ENCODE results near the gene ANKRD9.

The ANKRD9 gene

DNA sequence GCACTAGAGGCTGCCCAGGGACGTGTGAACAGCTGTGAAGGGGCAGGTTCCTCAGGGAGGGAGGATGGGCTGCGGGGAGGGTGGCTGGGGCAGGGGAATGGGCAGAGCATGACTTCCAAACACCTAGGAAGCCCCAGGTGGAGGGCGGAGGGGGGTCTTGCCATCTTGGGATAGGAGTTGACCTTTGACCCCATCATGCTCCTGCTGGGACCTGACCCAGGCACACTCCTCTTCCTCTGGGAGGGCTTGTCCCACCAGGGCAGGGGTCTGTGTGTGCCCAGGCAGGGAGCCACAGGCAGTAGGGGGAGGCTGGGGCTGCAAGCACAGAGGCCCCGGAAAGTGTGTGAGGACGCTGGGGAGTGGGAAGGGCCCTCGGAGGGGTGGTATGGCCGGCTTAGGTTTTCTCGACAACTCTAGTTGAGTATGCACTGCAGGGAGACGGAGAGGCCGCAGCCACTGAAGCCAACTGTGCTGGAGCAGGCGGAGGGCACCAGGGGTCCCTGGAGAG is 3.3 kb upstream of the ANKRD9 start:
- no peak for DNase-seq

DNA sequence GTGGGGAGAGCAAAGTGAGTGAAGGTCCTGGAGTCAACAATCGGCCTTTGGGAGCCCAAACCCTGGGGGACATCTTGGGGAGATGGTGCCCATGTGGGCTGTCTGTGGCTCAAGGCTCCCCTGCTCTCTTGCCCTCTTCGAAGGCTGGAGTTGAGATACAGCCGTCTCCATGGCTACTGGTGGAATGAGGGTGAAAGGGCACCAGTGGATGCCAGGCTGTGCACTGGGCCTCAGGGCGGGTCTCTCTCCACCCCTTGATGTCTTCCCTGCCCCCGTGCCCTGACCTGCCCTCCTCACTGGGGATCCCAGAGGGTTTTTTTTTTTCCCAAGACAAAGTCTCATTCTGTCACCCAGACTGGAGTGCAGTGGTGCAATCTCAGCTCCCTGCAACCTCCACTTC is 2.0 kb upstream of the ANKRD9 start:
- no peak for DNase-seq

DNA sequence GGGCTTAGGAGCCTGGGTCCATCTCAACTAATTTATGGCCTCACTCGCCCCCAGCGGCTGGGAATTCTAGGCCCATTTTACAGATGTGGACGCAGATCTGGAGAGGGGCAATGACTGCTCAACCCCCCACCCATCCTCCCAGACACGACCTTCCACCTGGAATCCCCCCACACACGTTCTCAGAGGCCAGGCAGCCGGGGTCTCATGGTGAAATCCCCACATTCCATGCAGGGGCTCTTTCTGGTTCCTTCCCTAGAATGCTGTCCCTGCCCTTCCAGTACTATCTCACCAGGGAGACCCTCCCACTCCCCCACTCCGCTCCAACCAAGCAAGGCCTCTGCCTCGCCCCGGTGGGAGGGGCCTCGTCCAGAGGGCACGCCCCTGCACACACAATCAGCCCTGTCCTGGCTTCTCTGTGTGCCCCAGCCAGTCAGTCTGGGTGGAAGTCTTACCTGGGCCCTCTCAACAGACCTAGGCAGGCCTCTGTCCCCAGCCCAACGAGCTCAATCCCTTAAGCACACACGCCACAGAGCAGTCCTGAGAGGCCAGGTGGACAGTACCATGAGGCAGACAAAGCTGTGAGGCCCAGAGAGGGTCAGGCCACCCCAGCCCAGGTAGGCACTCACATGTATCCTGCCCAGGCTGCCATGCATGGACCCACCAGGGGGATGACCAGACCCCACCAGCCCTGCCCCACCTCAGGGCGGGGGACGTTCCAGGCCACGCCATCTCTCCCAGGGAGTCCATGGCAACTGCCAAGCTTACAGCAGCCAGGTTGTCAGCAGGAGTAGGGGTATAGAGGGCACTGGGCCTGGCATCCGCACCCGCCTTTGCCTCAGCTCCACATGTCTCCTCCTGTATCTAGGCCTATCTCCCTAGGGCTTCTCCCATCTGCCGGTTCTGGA is 1.3 kb upstream of the ANKRD9 start:
- DNase-seq: peak; percentile 11

DNA sequence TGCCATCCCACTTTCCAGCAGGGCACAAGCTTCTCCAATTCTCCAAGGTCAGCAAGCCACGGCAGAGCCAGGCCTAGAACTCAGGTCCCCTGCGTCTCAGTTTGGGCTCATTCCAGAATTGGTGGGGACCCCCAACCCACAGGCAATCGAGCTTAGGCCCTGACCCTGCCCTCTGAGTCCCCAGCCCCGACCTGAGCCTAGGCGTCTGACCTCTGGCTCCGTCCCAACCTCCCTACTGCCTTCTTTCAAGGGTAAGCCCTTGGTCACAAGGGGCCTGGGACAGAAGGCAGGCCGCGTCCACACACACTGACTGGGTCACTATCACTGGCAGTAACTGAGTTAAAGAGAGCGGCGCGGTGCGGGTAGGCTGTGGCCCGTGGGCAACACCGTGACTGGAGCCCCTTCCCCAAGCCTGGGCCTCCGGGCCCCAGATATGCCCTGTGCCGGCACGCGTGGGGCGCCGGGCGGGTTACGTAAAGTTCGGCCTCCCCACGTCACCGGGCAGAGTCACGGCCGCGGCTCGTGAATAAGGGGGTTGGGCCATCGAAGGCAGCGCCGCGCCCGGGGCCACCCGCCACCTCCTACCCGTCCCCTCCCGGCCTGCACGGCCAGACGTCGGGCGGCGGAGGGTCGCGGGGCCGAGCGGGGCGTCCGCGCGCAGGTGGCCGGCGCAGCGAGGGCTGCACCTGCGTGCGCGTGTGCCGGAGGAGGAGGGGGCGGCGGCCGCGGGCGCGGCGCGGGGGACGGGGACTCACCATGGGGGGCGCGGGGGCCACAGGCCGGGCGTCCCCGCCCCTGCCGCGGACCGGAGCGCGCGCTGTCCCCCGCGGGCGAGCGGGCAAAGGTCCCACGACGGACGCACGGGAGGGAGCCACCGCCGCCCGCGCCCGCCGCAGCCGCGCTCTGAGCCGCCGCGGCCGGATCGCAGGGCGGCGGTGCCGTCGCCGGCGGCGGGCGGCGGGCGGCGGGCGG is 516 bp downstream of the ANKRD9 start:
- peak; percentile 35 for DNase-seq

DNA sequence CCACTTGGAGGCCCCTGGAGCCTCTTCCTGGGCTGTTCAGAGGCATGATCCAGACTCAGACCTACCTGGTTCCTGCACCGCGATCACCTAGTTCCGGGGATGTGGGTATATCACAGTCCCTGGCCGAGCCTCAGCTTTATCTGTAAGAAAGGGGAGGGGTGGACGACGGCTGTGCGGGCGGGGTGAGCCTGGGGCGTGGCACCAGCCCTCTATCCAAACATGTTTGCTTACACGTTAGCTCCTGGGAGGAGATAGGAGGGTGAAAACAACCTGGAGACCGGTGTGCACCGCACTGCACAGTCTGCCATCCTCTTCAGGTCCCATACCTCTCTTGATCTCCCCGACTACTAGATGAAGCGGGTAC is 1.2 kb downstream of the ANKRD9 start:
- DNase-seq: no peak

DNA sequence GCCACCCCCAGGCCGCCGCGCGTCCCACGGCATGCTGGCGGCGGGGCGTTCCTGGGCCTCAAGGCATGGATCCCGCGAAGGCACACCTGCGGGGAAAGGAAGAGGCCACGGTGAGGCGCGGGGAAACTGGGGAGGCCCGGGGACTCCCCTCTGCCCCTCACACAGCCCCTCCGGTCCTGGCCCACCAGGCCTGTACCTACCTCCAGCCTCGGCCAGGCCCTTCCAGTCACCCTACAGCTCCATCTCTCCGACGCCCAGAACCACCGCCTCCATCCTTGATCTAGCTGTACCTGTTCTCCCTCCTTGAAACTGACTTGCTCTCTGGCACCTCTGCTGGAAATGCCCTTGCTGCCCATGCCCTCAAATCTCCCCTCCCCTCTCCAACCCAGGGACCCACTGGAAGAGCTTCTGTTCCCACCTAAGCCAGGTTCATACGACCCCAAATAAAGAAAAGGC is 1.7 kb downstream of the ANKRD9 start:
- no peak for DNase-seq

DNA sequence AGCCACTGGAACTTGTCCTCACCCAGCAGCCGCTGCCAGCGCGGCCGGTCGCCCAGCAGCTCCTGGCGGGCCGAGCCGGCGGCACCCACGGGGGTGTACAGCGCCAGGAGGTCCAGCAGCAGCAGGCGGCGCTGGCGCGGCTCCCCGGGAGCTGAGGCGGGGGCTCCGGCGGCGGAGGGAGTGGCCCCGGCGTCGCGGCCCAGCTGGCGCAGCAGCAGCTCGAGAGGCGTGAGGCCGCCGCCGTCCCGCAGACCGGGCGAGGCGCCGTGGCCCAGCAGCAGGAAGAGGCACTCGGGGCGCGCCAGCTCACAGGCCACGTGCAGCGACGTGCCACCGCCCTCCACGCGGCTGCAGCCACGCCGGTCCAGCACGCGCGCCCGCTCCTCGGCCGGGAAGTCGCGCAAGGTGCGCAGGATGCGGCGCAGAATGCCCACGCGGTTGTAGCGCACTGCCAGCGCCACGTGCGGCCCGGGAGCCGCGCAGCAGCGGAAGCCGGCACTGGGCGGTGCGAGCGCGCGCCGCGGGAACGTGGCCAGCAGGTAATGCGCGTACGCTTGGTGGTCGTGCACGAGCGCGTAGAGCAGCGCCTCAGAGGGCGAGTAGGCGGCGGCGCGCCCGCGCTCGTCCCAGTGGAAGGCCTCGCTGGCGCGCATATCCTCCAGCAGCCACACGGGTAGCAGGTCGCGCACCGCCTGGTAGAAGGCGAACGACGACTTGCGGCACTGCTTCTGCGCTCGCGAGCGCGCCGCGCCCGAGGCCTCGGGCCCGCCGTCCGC is 2.3 kb downstream of the ANKRD9 start:
- DNase-seq: no peak

DNA sequence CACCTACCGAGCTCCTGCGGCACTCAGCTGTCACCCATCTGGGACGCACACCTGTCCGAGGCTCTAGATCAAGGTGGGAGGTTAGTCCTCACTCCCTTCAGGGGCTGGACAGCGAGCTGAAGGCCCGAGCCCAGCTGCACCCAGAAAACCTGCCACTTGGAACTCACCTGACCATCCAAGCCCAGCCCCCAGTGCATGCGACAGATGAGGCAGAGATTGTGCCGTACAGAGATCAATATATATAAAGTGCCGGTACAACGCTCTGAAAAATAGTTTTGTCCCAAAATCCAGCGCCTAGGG is 3.0 kb downstream of the ANKRD9 start:
- no peak for DNase-seq

DNA sequence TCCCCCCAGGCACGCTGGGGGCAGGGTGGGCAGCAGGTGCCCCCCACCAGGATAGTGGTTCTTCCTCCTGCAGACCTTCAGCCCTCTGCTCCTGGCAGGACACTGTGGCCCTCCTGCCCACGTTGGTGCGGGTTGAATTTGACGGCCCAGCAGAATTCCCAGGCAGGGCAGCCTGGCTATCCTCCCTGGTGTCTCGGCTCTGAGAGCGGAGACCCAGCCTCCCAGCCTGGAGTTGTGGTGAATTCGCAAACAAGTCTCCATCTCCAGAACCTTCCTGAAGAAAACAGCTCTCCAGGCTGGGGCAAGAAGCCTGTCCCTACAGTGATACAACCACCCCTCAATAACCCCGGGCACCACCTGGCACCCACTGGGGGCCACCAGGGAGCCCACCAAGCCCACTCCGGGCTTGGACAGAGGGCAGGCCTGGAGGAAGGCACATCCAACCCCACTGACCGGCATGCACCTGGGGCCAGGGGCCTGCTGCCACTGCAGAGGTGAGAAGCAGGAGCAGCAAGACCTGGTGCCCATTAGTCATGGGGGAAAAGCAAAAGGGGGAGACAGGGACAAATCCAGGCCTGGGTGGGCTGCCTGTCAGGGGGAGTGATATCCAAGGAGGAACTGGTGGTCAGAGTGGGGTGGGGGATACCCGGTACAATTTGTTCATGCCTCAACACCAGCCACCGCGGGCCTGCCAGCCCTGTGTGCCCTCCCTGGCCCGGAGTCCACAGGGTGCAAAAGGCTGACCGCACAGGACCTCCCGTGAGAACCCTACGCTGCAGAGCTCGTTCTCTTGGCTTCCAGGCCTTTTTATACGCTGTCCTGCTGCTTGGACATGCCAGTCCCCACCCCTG is 3.6 kb downstream of the ANKRD9 start:
- DNase-seq: no peak

DNA sequence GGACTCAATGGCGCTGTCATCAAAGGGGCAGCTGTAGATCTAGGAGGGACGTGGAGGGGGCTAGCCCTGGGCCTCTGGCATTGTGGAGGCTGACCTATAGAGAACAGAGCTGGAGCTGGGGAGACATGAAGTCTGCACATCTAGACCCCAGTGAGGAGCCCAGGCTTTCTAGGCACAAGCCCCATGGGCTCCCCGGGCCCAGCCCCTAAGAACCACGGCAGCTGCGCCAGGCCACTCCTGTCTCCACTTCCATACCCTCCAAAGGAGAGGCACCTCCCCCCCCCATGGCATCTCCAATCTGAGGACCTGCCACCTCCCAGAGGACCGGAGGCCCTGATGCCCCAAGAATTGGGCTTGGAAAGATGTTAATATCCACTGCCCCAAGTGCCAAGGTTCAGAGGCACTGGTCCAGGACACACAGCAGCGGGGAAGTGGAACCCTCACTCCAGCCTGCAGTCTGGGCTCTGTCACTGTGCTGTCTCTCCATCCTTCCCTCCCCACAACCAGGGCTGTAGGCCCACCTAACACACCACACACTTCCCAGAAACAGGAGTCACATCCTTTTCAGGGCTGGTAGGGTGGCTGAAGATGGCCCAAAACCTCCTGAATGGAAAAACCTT is 4.5 kb downstream of the ANKRD9 start:
- DNase-seq: no peak

DNA sequence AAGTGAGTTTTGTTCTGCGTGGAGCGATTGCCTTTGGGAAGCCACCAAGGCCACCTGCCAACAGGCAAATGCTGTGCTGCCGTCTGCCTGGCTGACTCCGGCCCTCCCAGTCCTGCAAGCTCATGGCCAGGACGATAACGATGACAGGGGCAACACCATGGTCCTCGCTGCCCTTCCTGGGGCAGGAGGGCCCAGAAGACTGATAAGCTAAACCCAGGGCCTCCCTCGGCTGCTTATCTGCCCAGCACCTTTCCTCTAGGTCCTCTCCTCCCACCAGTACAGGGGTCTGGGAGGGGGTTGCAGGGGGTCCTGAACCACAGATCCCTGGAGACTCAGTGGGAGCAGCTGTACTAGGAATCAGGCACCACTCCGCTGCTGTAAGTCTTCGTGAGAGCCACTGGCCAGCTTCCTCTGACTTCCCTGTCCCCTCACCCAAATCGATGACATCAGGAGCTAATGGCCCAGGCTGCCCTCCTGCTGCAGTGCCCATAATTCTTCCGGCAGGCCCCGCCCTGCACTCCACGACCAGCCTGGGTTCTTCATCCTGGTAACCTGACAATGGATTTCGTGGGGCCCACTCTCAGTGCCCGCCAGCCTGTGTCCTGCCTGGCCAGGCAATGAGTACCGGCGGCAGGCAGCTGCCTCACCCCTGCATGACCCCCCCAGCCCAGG is 5.1 kb downstream of the ANKRD9 start:
- no peak for DNase-seq

DNA sequence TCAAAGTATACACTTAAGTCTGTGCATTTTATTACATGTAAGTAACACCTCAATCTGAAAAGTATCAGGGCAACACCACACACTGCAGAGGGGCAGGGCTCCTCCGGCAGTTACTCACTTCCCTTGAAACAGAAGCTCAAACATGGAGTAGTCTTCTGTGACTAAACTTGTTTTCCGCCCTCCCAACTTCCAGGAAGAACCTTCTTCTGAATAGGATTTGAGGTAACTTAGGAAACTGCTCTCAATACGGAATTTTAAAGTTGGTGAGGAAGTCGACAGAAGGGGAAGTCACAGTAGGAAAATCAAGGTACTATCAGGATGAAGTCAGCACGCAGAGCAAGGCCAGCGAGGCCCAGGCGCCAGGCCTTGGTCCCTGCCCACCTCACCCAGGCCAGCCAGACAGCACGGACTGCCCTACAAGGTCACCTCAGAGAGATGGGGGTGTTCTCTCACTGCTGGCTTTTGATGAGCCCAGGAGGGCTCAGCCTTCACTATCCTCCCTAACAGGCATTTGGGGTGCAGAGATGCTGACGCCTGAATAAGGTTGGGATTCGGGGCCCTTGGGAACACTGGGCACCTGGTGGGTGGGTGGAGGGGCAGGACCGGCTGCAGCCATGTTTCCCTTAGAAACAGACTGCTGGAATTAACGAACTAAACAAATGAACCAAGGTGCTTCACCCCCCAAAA is 5.8 kb downstream of the ANKRD9 start:
- DNase-seq: no peak

DNA sequence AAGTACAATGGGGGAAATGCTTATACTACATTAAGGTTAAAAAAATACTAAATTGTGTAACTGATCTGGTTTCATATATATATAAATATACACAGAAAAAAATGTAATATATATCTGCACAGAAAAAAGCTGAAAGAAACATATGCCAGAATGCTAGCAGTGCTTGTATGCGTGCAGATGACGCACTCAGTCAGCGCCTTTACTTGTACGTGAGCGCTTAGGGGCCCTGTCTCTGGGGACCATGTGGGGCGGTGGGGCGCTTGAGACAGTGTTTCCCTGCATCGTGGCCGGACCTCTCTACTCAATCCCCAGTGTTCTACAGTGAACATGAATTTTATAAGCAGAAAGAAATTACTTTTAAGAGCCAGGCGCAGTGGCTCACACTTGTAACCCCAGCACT is 7.0 kb downstream of the ANKRD9 start:
- no peak for DNase-seq

DNA sequence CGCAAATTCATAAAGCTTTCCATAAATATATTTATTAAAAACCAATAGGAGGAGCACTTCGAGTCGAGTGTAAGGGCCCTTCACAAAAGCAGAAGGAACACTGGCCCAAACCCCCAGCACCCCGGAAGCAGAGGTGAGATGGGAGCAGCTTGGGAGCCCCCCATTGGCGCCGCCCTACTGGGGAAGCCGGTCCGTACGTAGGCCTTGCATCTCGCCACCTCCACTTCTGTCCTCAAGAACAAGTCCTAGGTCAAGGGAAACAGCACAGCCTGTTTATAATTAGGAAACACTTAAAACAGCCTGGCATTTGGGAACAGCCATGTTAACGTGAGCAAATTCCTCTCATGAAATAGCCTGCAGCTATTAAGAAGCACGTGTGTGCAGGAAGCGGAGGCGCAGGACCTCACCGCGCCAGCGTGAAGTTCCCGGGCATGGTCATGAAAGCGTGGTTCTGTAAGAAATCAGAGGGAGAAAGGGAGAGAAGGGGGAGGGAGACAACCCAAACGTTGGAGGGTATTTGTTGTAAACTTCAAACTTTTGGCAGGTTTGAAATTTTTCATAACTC is 7.7 kb downstream of the ANKRD9 start:
- DNase-seq: no peak

DNA sequence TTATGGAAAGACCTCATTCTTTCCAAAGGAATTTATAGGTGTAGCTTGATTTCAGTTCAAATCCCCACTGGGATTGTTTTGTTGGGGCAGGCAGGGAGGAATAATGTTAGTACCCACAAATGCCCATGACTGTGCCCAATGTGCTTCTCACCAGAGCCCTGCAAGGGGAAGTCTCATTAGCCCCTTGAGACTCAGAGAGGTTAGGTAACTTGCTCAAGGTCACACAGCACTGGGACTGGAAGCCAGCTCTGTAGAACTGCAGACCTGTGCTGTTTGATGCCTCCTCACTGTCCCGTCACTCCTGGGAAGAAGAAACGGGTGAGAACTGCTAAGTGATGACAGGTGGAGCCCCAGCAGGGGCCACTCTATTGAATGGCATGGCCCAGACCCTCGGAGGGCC is 8.9 kb downstream of the ANKRD9 start:
- DNase-seq: no peak

DNA sequence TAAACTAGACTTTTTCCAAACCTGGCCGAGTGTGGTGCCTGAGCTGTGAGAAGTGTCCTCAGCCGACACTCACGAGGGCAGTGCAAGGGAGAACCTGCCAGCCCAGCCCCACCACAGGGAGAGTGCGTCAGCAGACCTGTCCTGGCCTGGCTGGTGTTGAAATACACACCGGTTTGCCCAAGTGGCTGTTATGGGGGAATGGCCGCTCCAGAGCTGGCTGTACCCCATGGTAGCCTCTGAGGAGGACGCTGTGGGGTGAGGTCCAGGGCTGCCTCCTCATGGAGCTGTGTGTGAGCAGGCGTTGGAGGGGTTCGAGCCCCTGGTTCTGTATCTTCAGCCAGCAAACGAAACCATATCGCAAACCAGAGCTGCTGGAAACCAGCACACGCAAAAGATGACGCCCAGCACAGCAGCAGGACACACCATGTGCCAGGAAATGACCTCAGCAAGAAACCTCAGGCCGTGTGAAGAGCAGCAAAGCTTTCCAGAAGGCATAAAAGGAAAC is 9.4 kb downstream of the ANKRD9 start:
- no peak for DNase-seq

DNA sequence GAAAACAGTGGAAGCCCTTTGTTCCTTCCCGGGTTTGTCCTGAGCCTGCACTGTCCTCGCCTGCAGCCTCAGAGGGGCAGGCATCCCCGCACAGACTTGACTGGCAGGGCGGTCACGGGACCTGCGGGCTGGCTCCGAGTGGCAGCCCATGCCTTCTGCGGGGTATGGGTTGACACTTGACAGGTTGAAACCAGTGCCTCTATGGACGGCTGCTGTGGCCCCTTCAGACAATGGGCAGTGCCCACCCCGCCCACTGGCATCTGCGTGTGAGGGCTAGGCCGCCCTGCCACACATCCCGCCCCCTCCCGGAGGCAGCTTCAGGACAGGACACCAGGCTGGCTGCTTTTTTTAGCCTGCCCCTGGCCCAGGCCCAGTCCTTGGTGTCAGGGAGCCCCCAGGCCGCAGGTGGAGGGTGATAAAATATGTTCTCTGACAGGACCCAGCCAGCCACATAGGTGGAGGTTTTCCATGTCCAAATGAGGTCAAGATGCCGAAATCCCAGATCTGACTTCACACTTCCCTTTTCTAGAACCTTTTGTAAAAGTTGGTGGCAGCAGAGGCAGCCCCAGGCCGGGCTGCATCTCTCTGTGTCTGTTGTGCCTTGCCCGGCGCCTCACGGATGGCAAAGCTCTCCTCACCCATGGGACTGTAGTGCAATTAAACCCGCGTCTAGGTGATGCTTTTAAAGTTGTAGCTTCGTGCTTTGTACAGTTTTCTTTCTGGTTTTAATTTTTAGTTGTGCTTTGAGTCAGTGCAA is 10.0 kb downstream of the ANKRD9 start:
- no peak for DNase-seq

DNA sequence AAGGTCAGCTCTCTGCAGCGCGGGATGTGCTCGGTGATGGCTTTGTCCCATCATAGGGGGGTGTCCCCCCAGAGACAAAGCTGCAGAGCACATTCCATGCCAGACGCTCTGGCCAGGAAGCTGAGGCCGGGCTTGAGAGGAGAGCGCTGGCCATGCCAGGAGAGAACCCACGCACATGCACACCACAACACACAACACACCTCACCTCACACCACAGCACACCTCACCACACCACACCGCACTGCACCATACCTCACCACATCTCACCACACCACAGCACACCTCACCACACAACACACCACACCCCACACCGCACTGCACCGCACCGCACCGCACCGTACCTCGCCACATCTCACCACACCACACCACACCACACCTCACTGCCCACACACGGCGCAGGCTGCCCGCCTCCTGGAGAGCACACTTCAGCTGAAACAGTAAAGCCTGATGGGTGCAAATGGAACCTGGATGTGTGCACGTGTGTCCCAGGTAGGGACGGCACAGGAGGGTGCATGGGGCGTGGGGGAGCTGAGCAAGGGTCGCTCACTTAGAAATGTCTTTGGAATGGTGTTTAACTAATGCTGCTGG is 10.8 kb downstream of the ANKRD9 start:
- DNase-seq: no peak

Data from effector CD8-positive, alpha-beta T cell (primary cell).